Measurements from ENCODE around the gene TUNAR. TPM values are rescaled to one million over a fixed set of nuclear protein-coding genes. Genes with fewer than 3 reads are reported as not detected.

Gene TUNAR
- not detected for polyA plus RNA-seq (ENCODE audit: insufficient read length)

DNA sequence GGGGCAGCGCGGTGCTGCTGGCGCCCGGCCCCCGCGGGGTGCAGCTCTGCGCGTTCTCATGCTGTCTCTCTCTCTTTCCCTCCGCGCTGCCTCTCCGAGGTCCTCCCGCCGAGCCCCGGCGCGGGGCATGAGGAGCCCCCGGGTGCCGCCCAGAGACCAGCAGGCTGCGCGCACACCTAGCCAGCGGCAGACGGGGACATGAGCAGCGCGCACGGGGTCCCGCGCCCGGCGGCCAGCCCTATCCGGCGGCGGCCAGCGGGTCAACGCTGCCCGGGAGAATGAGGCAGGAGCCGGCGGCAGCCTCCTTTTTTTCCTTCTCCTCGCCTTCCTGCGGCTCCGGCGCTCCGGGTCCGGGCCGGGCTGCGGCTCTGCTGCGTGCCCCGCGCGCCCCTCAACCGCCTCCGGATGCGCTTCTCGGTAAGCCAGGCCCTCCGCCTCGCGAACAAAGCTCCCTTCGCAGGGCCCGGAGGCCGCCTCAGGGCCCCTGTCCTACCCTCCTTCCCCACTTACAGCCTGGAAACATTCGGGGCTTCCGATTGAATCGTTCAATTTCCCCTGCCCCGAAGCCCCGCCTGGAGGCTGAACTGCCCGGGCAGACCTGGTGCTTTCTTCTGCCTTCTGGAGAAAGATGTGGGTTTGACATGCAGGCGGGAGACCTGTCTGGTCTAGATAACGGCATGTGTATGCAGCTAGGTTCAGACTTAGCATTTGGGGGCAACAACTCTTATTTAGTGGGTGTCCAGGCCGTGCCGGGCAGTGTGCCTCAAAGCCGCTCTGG lies at the start of gene TUNAR:
TSS of gene TUNAR (plus strand) at position 72 of the 778 bp plus-strand sequence.
- no peak for DNase-seq

DNA sequence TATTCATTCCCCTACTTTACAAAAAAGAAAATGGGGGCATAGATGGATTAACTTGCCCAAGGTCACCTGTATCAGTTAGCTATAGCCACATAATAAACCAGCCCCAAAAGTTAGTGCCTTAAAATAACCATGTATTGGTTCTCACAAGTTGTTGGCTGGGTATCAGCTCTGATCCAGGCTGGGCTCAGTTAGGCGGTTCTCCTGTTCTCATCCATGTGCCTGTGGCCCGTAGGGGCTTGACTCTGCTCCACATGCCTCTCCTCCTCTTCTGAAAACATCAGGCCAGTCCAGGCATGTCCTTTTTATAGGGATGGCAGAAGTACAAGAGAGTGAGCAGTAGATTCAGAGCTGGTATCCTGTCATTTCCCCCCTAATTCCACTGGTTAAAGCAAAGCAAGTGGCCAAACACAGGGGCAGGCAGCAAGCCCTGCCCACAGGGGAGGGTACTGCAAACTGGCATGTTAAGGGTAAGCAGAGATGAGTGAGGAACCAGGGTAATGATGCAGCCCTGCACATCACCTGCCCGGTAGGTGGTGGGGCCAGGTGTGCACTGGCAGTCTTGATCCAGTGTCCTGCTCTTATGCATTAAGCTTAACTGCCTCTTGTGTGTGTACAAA lies 47.9 kb upstream of the TUNAR start:
- DNase-seq, result no peak

DNA sequence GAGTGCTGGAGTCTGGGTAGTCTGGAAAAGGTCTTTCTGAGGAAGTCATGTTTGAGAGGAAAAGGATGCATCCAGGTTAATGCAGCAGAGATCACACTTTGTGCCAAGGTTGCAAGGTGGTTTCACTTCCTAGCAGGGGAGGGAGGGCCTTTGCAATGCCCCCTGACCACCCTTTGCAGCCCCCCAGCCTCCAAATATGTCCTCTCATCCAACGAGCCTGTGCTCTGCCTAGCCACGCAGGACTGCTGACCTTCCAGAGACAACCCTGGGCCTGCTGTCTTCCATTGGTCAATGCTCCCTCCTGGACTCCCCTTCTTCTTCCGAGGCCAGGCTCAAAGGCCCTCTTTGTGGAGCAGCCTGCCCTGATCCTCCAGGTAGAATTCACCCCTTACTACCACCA lies 47.3 kb upstream of the TUNAR start:
- no peak for DNase-seq

DNA sequence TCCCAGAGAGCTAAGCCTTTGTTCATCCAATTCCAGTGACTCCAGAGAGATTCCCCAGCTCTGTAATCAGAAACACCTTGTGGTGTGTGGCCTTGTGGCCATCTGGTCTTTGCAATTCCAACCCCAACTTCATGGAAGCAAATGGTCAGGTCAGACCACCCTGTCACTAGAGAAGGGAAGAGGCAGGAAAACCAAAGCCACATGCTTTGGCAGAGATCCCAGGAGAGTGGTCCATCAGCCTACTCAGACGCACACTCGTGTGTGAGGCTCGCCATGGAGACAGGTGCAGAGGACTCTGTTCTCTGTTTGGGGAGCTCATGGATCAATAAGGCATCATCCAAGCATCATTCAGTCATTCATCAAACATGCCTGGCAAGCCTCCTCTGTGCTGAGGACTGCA lies 46.2 kb upstream of the TUNAR start:
- no peak for DNase-seq

DNA sequence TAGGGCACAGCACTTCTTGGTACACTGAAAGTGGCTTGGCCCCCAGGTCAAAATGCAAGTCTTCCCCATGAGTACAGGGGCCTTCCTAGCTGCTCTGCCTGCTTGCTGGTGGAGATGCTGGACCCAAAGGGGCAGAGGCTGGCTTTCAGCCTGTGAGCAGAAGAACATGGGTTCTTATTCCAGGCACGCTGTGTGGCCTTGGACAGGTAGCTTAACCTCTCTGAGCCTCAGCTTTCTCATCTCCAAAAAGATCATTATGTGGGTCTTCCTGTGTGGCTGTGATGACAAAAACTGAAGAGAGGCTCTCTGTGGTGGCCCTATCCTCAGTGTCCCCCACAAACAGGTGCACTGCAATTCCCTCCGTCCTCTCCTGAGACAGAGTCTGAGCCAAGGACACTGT lies 45.6 kb upstream of the TUNAR start:
- DNase-seq, result no peak

DNA sequence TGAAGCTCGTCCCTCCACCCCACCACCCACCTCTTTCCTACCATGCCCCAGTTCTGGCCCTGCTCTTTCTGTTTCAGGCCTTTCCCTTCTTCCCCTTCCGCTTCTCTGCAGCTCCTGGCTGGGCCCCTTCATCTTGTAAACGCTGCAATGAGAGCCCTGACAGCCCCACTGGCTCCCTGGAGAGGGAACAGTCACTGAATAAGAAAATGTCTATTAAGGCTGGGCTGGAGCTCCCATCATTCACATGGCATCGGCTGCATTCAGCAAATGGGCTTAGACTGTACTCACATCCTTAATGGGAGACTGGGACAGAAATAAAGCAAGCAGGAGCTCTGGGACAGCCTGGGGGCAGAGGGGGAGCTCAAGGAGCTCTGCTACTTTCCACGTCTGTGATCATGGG lies 45.2 kb upstream of the TUNAR start:
- DNase-seq, result no peak

DNA sequence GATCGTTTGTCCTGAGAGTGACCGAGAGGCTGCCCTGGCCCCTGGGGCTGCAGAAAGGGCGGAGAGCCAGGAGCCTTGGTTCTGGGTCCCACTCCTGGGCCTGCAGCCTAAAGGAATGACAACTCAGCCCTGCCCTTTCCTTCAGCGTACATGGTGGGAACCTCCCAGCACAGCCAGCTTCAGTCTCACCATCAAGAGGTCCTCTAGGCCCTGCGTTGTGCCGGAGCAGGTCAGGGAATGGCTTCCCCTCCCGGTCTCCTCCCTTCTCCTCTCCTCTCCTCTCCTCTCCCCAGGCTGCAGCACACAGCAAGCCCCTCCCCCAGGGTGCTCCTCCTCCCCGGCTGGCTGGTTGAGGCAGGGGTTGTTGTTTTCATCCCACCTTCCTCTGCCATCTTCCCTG lies 44.6 kb upstream of the TUNAR start:
- DNase-seq, result no peak

DNA sequence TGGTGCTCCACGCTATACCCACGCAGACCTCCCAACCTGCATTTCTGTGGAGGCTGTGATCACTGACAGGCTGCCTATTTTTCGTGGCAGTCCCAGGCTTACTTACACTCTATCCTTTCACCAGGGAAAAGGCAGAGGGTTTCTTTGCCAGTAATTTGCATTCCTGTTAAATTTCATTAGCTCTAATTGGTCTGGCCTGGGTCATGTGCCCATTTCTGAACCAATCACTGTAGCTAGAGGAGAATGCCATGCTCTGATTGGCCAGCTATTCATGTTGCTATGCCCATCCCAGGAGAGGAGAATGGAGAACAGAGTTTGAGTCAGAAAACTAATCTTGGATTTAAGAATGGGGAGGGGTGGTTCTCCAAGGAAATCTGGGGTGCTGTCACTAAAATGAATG lies 43.2 kb upstream of the TUNAR start:
- no peak for DNase-seq

DNA sequence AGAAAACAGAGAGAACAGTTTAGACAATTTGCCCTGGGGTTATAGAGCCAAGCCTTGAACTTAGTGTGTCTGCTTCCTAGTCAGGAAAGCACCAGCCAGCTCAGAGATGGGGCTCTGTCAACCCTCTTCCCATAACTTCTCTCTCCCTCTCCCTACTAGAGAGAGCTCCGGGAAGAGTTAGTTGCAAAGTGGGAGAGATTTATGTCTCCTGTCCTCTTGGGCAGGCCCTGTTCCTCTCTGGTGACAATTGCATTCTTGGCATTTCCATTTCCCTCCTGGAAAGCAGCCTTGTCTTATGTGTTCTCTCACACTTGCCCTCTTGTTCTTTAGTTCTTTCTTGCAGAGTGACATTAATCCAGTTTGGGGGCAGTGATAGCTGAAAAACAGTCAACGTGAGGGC lies 42.1 kb upstream of the TUNAR start:
- no peak for DNase-seq

DNA sequence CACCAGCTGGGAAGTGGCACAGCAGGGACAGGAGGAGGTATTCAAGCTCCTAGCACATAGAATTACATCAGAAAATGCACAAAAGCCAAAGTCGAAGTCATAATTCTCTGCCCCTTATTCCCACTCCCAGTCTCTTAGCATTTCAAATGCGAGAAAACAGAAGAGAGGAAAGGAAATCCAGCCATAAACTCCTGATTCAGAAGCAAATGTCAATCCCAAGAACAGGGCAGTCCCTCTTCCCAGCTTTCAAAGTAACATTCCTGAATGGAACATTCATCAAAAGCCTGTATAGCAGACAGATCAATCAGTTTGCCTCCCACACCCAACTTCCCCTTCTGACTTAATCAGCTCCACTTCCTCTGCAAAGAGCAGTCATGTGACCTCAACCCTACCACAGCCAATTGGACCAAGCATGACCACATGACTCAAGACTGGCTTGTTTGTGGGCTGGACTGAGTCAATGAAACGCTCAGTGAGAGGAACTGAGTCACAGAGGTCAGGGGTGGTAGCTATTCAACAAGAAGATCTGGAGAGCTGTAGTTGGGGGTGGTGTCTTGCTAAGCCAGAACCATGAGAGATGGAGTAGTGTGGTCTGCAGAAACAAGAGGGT lies 41.4 kb upstream of the TUNAR start:
- no peak for DNase-seq

DNA sequence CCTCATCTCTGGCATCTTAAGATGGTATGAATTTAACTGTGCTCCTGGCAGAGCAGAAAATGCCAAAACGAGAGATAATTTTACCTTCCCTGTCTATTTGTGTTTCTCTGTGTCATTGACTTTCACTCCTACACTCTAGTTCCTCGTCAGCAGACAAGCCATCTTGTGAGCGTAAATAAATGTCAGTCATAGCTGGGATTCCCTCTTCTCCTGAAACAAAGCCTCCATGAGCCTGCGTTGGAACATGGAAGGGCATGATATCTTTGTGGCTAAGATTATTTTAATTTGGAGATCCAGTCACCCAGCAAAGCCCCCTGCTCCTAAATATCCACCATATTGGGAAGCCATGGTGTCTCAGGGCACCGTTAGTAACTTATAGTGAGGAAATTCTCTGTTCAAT lies 37.8 kb upstream of the TUNAR start:
- DNase-seq, result no peak

DNA sequence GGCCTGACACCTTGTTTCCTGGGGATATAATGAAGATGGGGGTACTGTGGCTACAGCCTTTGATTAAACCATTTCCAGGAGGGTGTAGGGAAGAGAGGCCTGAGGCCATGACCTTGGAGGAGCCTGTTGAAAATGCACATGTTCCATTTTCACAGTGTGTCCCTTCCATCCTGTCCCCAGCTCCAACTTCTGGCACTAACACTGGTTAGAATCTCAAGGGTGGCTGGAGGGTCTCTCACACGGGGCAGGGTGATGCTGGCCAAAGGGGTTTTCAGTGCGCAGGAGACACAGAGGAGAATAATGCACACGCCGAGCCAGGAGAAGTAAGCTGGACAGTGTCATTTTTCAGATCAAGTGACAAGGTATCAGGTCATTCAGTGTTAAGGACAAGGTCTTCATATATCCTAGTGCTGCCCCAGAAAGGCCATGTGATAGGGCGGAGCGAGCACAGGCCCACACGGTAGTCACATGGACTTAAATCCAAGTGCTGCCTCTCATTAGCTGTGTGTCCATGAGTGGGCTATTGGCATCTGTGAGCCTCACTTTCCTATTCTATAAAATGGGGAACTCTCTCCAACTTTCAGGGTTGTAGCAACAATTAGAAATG lies 36.4 kb upstream of the TUNAR start:
- DNase-seq, result no peak

DNA sequence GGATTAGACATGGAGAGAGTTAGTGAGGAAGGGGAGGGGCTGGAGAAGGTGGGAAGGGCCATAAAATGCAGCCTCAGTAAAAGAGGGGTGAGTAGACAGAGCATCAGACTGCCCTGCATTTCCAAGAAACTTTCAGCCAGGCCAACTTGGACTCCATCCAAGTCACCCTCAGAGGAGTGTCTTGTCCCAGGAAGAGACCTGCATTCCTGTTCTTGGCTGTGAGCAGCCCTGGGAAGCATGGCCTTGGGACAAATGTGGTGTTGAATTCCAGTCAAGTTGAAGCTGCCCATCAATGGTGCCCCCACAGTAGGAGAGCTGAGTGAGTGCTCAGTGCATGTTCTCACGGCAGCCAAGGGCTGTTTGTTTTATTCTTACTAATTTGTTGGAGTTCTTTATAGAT lies 35.0 kb upstream of the TUNAR start:
- DNase-seq, result no peak

DNA sequence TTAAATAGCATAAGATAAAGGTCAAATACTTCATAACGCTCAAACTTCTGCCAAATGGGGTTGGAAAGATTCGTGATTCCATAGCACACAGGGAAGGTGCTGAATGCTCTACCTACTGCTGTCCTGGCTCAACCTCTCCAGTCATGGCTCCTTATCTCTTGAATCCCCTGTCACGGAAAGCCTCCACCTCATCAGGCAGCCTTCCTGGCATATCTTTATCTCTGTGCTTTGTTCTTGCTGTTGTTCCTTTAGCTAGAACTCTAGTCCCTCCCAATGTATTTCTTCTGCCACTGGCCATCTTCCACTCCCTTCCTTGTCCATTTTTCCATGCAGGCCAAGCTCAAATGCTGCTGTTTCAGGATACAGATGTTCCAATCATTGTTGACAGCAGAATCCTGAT lies 26.9 kb upstream of the TUNAR start:
- no peak for DNase-seq

DNA sequence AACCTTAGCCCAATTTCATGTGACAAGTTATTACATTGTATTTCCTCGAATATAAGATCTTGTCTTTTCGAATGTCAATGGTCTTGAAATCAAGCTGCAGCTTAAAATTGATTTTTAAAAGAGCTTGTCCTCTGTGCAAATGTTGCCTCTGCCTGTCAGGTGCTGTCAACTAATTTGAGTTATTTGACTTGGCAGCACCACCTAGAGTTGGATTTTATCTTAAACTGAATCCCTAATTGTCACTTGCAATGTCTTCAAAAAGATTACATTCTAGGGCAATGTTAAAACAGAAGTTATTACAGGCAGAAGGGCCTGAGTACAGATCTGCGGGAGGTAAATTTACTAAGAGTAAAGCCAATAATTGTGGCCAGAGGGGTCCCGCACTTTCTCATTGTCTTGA lies 26.2 kb upstream of the TUNAR start:
- DNase-seq, result no peak

DNA sequence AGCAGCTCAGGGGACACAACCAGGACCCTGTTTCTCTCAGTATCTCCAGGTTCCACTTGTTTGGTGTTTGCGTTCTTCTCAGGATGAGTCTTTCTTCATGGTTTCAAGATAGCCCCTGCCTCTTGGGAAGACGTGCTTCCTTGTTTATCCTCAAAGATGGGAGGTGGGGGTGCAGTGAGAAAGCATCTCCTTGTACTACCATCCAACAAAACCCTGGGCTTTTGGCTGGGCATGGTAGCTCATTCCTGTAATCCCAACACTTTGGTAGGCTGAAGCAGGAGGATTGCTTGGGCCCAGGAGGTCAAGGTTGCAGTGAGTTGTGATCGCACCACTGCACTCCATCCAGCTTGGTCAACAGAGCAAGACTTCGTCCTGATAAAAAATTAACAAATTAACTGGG lies 21.0 kb upstream of the TUNAR start:
- DNase-seq, result no peak

DNA sequence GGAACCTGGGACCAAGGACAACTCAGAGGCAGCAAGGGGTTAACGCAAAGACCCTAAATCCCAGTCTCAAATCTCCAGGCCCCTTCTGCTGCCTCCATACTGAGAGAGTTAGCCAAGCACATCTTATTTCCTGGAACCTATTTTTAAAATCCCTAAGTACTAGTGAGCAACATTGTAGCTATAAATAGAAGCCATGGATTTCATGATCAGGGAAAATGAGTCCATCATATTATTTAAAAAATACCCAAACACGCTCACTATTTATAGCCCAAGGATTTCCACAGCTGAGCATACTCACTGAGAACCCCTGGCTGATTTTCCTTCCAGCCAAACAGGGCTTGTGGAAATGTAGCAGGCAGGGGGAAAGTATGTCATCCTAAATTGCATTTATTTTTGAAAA lies 19.4 kb upstream of the TUNAR start:
- DNase-seq, result no peak

DNA sequence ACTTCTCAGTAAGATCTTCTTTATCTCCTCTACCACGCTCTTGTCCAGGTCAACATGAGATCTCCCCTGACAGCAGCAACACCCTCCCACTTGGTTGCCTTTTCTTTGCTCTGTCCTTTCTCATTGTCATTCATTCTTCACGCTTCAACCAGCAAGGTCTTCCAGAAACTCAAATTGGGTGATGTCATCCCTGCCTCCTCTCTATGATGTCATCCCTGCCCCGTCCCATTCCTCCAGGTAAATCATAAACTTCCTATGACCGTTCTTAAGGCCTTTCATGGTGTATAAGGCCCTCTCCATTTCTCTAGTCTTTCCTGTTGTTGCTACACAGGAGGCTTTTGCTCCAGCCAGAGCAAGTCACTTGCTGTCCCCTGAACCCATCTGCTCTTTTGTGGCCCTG lies 17.7 kb upstream of the TUNAR start:
- no peak for DNase-seq

DNA sequence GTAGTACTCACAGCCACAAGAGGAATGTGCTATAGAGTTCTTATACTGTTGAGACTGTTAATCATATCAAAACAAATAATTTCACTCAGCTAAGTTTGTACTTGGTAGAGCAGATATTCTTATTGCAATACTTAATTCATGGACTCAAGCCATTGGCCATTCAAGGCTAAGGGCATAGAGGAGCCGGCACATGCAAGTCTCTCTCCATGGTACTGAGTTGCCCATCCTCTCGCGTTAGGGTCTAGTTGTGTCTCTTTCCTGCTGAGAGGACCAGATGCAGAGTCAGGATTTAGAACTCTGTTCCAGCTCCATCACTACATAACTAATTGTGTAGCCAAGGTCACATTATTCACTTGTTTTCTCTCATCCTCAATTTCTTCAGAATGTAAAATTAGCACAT lies 14.4 kb upstream of the TUNAR start:
- DNase-seq, result no peak

DNA sequence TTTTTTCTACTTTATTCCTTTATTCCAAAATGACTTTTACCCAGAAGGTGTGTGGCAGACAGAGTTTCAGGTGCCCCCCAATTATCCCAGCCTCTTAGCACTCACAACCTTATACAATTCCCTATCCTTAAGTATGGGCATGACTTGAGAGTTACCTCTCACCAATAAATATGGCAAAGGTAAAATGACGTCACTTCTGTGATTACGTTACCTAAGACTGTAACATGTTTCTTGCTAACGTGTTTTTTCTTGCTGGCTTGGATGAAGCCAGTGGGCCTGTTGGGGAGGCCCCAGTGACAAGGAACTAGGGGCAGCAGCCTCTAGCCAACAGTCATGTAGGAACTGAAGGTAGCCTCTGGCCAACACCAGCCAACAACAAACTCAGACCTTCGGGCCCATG lies 13.3 kb upstream of the TUNAR start:
- no peak for DNase-seq

DNA sequence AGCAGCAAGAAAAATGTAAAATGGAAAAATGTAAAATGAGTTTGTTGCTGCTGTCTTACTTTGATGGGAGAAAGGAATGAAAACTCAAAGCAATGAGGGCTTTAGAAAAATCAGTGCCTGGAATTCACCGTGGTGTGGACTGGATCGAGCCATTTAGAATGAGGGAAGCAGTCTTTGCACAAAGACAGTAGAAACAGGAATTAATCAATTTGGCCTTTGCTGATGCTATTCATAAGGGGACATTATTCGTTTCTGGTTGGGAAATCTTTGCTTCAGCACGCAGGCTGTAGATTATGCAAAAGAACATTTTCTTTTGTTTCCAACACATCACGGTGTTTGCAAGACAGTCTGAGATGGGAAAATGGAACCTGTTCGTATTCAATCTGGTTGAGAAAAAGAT lies 6.9 kb upstream of the TUNAR start:
- DNase-seq, result no peak

DNA sequence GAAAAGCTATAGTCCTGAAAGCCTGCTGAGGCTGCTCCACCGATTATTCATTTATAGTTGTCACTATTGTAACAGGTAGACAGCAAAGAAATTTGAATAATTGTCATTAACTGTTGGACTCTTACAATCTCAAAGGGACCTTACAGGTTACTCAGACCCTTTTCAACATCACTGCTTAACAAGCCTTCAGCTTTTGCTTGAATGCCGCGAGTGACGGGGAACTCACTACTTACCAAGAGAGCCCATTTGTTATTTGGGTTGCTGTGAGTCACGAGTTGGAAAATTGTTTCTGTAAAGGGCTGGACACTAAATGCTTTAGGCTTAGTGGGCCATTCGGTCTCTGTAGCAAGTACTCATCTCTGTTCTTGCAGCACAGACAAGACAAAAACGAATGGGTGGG lies 5.9 kb upstream of the TUNAR start:
- no peak for DNase-seq

DNA sequence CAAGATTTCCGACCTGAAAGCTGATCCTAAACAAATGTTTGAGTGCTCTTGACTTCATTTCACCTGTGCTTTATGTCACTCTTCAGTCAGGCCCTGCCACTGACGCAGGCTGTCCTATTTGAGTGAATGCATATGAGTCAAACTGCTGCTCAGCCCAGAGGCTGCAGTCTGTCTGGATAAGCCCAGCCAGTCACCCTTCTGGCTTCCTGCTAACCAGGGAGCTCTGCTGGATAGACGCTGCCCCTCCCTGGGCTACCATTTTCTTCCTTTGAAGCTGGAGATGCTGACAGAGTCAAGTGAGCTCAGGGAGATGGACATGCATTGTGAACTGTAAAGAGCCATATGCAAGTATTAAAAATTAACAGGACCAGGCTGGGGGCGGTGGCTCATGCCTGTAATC lies 5.1 kb upstream of the TUNAR start:
- no peak for DNase-seq

DNA sequence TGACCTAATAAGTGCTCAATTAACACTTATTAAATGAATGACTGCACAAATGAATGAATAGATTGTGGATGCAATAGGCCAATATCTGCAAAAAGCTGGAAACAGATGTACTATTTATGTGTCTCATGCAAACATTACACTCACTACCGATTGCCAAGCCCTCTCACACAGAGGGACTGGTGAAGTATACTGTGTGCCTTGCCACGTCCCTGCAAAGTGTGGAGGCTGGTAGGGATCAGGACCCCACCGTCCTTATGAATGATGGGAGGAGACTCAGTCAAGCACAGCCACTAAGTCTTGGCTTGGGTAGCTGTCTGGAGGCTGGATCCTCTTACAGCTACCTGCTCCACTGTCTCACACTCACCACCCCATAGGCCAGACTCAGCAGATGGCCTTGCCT lies 3.9 kb upstream of the TUNAR start:
- DNase-seq, result no peak
